GM12892 (cell line): ENCODE measurements around the gene RAB20.

Source experiments
- POLR2A ChIP-seq: IDR thresholded peaks from 2 replicates; pipeline ENCODE4 v1.6.1; 2011; ENCODE audit warnings: low read depth, low read length, control low read depth
- POLR2AphosphoS5 ChIP-seq: IDR thresholded peaks from 2 replicates; pipeline ENCODE4 v1.6.1; 2011; ENCODE audit warnings: low read depth, low read length, control low read depth

DNA sequence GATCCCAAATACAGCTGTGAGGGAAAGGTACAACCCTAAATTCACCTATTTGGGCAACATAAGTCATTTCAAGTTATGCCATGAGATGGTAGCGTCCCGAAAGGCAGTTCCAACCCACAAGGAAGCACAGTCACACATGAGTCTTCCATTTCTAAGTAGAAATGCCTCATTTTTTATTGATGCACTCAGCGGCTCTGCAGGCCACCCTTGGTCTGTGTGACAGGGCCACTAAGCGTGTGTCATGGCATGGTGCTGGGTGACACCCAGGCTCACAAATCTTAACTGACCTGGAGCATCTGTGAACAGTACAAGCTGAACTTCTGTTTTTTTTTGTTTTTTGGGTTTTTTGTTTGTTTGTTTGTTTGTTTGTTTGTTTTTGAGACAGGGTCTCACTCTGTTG, 15.1 kb downstream of the RAB20 start:
- TF ChIP-seq POLR2A (no peak), POLR2AphosphoS5 (no peak)
